HUES6 (cell line): ENCODE data around the gene PVALB.

Source experiments
- H3K27ac ChIP-seq: 2 replicates; pipeline ENCODE4 v1.7.0; 2013; ENCODE audit warnings: low read depth, mild to moderate bottlenecking, low read length, inconsistent platforms
- H3K27me3 ChIP-seq: 2 replicates; pipeline ENCODE4 v1.6.1; 2013; ENCODE audit warnings: low read length; ENCODE audit not compliant: control insufficient read depth, insufficient read depth
- H3K36me3 ChIP-seq: 2 replicates; pipeline ENCODE4 v1.6.1; 2013; ENCODE audit warnings: low read length; ENCODE audit not compliant: control insufficient read depth, insufficient read depth
- H3K4me1 ChIP-seq: 2 replicates; pipeline ENCODE4 v1.6.1; 2013; ENCODE audit warnings: low read length; ENCODE audit not compliant: control insufficient read depth, insufficient read depth
- H3K4me3 ChIP-seq: 2 replicates; pipeline ENCODE4 v1.5.1; 2013; ENCODE audit warnings: low read depth, low read length
- H3K9ac ChIP-seq: one replicate; pipeline ENCODE4 v1.6.1; 2013; ENCODE audit warnings: mild to moderate bottlenecking, low read length
- H3K9me3 ChIP-seq: 2 replicates; pipeline ENCODE4 v1.6.1; 2013; ENCODE audit warnings: low read depth, low read length; ENCODE audit not compliant: control insufficient read depth, insufficient read depth

PVALB gene

DNA sequence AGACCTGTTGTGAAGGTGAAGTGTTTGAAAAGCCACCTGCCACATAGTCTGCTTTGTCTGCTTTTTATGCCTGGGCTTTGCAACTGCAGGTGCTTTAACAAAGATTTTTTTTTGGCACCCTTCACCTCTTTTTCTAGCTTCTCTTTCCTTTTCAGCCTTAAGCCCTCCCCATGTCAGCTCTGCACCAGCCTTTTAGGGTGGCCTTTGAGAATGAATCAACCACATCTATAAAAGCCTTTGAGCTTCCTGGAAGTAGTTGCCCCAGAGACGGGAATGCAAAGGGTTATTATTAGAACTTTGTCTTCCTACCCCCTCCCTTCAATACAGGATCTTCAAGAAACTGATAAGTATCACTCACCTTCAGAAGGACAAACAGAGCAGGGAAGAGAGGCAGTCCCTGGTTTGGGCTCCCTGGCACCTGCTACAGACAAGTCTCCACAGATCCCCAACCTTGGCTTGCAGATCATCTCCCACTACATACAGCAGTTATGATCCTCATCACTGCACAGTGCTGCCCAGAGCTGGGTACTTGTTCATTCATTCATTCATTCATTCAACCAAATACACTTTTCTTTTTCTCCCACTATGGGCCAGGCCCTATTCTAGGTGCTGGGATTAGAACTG lies 8.0 kb downstream of the PVALB start:
- H3K27me3 ChIP-seq = peaks cover 21% of the 10 kb centered on the region
- no peaks in the 10 kb centered on the region for H3K36me3 ChIP-seq
- H3K9ac ChIP-seq = no peak overlapping the region
- H3K9me3 ChIP-seq = no peaks in the 10 kb centered on the region
- H3K4me3 ChIP-seq = no peak overlapping the region
- no peak overlapping the region for H3K27ac ChIP-seq
- peaks cover 16% of the 10 kb centered on the region for H3K4me1 ChIP-seq

DNA sequence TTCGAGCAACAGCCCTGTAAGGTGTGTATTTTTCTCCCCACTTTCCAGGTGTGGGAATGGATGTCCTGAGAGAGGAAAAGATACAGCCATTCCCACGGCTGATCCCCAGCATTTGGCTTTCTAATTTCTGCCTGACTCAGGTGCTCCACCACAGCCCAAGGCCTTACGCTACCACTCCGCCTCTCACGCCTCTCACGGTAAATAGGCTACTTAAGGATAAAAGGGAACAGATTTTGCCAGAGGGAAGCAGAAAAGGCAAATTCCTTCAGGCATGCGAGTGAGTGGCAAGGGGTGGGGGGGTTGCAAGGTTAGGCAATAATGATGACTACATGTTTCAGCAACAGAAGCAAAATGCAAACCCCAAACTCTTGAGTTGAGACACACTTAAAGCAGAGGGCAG lies 9.2 kb downstream of the PVALB start:
- no peak overlapping the region for H3K27ac ChIP-seq
- no peak overlapping the region for H3K4me3 ChIP-seq
- no peak overlapping the region for H3K9ac ChIP-seq
- no peaks in the 10 kb centered on the region for H3K36me3 ChIP-seq
- H3K27me3 ChIP-seq = peaks cover 11% of the 10 kb centered on the region; the same call in 1 of the 2 replicates
- H3K4me1 ChIP-seq = peaks cover 15% of the 10 kb centered on the region
- no peaks in the 10 kb centered on the region for H3K9me3 ChIP-seq

DNA sequence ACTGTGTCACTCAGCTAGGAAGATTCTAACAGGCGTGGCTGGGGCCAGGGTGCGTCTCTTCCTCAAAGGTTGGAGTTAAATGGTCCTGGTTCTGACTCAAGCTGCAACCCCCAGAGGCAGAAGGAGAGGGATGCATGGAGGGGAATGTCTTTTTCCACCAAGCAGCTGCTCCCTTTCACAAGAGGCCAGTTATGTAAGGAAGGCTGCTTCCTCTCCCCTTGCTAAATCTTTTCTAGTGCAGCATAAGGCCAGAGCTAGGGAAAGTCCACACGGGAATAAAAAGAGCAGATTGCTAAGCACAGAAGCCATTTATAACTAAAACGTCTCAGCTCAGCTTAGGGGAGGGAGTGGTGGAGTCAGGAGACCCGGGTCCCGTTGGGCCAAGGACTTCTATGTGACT lies 10.0 kb downstream of the PVALB start:
- no peaks in the 10 kb centered on the region for H3K36me3 ChIP-seq
- H3K27ac ChIP-seq = no peak overlapping the region
- H3K9ac ChIP-seq = no peak overlapping the region
- peaks cover 15% of the 10 kb centered on the region for H3K4me1 ChIP-seq
- peaks cover 10% of the 10 kb centered on the region; the same call in 1 of the 2 replicates for H3K27me3 ChIP-seq
- H3K9me3 ChIP-seq = no peaks in the 10 kb centered on the region
- no peak overlapping the region for H3K4me3 ChIP-seq

DNA sequence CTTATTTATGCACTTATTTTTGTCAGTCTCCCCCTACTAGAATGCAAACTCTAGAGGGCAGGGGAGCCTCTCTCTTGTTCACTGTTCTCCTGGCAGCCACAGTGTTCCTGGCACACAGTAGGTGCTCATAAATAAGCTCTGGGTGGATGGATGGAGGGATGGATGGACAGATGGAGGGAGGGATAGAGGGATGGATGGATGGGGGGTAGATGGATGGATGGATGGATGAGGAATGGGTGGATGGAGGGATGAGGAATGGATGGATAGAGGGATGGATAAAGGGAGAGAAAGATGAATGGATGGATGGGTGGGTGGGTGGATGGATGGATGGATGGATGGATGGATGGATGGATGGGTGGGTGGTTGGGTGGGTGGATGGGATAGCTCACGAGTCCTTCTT lies 13.5 kb downstream of the PVALB start:
- no peak overlapping the region for H3K4me3 ChIP-seq
- no peak overlapping the region for H3K27ac ChIP-seq
- H3K36me3 ChIP-seq = no peaks in the 10 kb centered on the region
- H3K9ac ChIP-seq = no peak overlapping the region
- H3K4me1 ChIP-seq = peaks cover 13% of the 10 kb centered on the region
- H3K9me3 ChIP-seq = no peaks in the 10 kb centered on the region
- peaks cover 10% of the 10 kb centered on the region; the same call in 1 of the 2 replicates for H3K27me3 ChIP-seq

DNA sequence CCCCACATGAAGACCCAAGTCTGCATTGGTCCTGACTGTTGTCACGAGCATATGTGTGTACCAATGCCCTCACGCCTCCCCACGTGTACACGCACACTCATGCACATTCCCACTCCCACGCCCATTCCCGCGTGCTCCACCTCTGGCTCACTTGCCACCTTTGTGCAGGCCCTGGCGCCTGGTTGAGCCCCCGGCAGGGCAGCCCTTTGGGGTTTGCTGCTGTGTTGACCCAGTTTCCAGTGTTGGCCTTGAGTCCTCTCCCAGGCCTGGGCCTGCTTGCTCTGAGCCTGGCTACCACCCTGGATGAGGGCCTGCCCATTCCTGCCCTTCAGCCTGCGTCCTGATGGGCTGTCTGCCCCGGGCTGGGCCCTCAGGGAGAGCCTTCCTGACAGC lies 18.2 kb downstream of the PVALB start:
- Histone ChIP-seq H3K9ac (no peak overlapping the region), H3K36me3 (no peaks in the 10 kb centered on the region), H3K27me3 (peaks cover under 1% of the 10 kb centered on the region; the same call in 1 of the 2 replicates), H3K27ac (no peak overlapping the region), H3K9me3 (no peaks in the 10 kb centered on the region), H3K4me3 (no peak overlapping the region), H3K4me1 (peaks cover 21% of the 10 kb centered on the region)

DNA sequence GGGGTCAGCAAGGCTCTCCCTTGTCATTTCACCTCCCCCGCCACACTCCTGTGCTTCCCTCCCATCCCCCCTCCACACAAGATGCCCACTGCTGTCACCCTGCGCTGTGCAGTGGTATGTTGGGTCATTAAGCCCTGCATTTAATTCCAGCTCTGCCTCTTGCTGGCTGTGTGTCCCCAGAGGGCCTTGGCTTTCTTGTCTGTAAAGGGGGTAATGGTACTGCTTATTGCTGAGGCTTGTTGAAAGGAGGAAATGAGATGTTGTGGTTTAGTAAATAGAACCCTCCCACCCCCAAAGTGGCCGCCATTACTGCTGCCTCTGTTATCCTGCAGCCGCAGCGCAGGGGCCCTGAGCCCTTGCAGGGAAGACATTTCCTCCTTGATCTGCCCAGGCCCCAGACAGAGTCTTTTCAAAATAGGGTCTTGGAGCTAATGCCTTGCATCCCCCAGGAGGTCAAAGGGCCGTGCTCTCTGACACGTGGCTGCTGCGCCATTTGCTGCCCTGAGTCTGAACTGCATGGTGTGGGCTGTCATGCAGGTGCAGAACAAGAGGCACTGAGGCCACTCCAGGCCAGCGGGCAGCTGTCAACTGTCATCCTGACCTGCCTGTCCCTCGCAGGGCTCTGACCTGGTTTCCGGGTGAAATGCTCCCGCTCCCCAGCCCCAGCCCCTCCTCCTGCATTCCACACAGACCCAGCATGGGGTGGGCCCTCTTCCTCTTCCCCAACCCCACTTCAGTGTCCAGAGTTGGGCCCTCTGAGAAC lies 18.7 kb downstream of the PVALB start:
- Histone ChIP-seq H3K36me3 (no peaks in the 10 kb centered on the region), H3K27me3 (no peaks in the 10 kb centered on the region; the same call in 1 of the 2 replicates), H3K27ac (no peak overlapping the region), H3K9me3 (no peaks in the 10 kb centered on the region), H3K4me1 (peaks cover 21% of the 10 kb centered on the region), H3K9ac (no peak overlapping the region), H3K4me3 (no peak overlapping the region)

DNA sequence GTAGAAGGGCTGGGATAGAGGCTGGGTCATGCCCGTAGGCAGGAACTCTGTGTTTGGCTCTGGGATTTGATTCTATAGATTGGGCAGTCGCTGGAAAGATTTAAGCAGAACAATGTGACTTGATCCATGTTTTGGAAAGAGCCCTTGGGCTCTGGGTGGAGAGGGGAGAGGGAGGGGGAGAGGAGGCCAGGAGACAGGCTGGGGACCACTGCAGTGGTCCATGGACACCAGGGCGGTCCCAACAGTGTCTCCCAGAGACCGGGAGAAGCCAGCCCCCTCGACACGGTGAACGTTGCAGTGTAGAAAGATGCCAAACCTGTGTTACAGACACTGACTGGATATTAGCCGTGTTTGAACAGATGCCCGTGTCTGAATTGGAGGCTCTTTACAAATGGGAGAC lies 19.5 kb downstream of the PVALB start:
- Histone ChIP-seq H3K9me3 (no peaks in the 10 kb centered on the region), H3K36me3 (no peaks in the 10 kb centered on the region), H3K4me3 (no peak overlapping the region), H3K27me3 (no peaks in the 10 kb centered on the region), H3K27ac (no peak overlapping the region), H3K9ac (no peak overlapping the region), H3K4me1 (peaks cover 21% of the 10 kb centered on the region)

DNA sequence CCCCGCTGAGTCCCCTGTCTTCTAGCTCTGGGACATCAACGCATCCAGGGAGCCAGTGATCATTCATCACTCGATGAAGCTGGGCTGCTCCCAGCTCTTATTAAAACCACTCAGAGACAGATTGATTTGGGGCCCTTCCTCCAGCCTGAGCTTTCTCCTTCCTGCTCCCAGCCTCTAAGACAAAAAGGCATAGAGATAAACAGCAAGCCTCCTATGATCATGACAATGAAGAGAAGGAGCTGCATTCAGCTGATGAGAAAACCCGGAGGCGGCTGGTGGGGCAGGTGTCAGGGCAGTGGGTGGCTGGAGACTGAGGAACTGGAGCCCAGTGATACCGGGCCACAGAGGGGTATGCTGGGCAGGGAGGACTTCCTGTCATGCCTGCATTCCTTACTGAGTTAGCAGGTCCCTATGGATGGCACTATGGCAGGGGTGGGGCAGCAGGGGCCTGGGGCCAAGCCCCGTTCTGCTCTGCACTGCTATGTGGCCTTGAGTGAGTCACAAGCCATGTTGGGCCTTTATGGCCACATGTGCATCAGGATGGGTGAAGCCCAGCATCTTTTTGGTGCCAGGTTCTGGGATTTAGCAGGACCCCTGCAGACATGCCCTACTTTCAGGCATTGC lies 20.2 kb downstream of the PVALB start:
- no peak overlapping the region for H3K27ac ChIP-seq
- no peaks in the 10 kb centered on the region for H3K9me3 ChIP-seq
- H3K4me1 ChIP-seq = peaks cover 21% of the 10 kb centered on the region
- no peak overlapping the region for H3K4me3 ChIP-seq
- no peaks in the 10 kb centered on the region for H3K27me3 ChIP-seq
- no peak overlapping the region for H3K9ac ChIP-seq
- H3K36me3 ChIP-seq = no peaks in the 10 kb centered on the region

DNA sequence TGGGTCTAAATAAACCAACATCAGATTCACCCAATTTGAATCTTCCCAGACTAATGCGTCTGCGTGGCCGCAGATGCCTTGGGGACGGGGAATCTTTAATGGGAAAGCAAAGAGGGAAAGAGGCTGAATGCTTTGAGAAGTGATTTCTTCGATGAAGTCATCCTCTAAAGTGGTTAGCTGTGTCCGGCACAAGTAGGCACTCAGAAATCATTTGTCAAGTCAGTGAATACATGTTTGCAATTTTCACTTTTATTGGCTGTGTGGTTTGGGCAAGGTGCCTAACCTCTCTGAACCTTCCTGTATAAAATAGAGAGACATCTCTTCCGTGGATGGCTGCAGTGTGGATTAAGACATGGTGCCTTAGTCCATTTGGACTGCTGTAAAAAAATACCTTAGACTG lies 21.2 kb downstream of the PVALB start:
- Histone ChIP-seq H3K27ac (no peak overlapping the region), H3K9ac (no peak overlapping the region), H3K36me3 (no peaks in the 10 kb centered on the region), H3K9me3 (no peaks in the 10 kb centered on the region), H3K27me3 (no peaks in the 10 kb centered on the region), H3K4me3 (no peak overlapping the region), H3K4me1 (peaks cover 21% of the 10 kb centered on the region)

DNA sequence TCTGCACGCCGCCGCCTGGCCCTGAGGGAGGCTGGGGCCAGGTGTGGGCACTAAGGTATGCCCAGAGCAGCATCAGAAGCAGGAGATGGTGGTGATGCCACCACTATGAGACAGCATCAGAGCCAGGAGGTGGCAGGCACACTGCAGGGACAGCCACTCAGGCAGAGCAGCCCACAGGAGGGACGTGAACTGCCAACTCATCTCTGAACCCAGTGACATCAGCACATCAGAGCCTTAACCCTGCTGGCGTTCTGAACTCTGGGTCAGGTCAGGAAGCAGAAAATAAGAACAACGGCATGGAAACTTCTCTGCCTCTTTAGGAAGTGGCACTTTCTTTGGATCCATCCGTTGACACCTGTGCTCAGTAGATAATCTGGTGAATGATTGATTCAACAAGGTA lies 26.2 kb downstream of the PVALB start:
- Histone ChIP-seq H3K36me3 (no peaks in the 10 kb centered on the region), H3K9me3 (no peaks in the 10 kb centered on the region), H3K4me1 (no peaks in the 10 kb centered on the region; the same call in 1 of the 2 replicates), H3K9ac (no peak overlapping the region), H3K27me3 (no peaks in the 10 kb centered on the region; the same call in 1 of the 2 replicates), H3K4me3 (no peak overlapping the region), H3K27ac (no peak overlapping the region)
